GM15510 (cell line): ENCODE results near the gene GSTO2.

Experiments used
- POLR2A ChIP-seq: IDR thresholded peaks from 3 replicates; pipeline ENCODE4 v1.6.1; 2011; ENCODE audit warnings: borderline replicate concordance; ENCODE audit not compliant: insufficient read length; ENCODE audit errors: extremely low read depth

Gene GSTO2

GRCh38 chr10:104345515-104345914 is 76.5 kb downstream of the GSTO2 start:
- TF ChIP-seq POLR2A, result no peak

- TF ChIP-seq POLR2A, result no peak
These were observed 77.0 kb downstream of the GSTO2 start for GRCh38 chr10:104345941-104346340.

GRCh38 chr10:104347295-104348045 is 78.5 kb downstream of the GSTO2 start:
- TF ChIP-seq POLR2A, result no peak

- no peak for TF ChIP-seq POLR2A
These were observed 79.6 kb downstream of the GSTO2 start for GRCh38 chr10:104348601-104349000.

GRCh38 chr10:104349623-104350126 is 80.7 kb downstream of the GSTO2 start:
- no peak for TF ChIP-seq POLR2A

GRCh38 chr10:104350127-104350635 is 81.2 kb downstream of the GSTO2 start:
- no peak for TF ChIP-seq POLR2A

GRCh38 chr10:104351061-104351702 is 82.2 kb downstream of the GSTO2 start:
- TF ChIP-seq POLR2A, result no peak

GRCh38 chr10:104351919-104352318 is 82.9 kb downstream of the GSTO2 start:
- TF ChIP-seq POLR2A, result no peak

- TF ChIP-seq POLR2A, result no peak
These were observed 84.5 kb downstream of the GSTO2 start, which contains the start of gene CFAP58 for GRCh38 chr10:104353325-104354048. TSS of gene CFAP58 (plus strand) at chr10:104353833. CDS start at chr10:104353898, 65 bp downstream.
